ENCODE data around the gene GRAP.

- no peak for TF ChIP-seq CTCF (IDR thresholded peaks at IDR 0.05)
- TF ChIP-seq POLR2A (IDR thresholded peaks at IDR 0.05), result no peak
- TF ChIP-seq POLR2AphosphoS5 (IDR thresholded peaks at IDR 0.05), result no peak
- no peak for TF ChIP-seq EP300 (IDR thresholded peaks at IDR 0.05)
Observed at GRCh38 chr17:19020016-19020415, 26.7 kb downstream of the GRAP start.

Data from gastroesophageal sphincter (tissue), 3 donors.